ENCODE results near the gene GRAMD2A.

DNA sequence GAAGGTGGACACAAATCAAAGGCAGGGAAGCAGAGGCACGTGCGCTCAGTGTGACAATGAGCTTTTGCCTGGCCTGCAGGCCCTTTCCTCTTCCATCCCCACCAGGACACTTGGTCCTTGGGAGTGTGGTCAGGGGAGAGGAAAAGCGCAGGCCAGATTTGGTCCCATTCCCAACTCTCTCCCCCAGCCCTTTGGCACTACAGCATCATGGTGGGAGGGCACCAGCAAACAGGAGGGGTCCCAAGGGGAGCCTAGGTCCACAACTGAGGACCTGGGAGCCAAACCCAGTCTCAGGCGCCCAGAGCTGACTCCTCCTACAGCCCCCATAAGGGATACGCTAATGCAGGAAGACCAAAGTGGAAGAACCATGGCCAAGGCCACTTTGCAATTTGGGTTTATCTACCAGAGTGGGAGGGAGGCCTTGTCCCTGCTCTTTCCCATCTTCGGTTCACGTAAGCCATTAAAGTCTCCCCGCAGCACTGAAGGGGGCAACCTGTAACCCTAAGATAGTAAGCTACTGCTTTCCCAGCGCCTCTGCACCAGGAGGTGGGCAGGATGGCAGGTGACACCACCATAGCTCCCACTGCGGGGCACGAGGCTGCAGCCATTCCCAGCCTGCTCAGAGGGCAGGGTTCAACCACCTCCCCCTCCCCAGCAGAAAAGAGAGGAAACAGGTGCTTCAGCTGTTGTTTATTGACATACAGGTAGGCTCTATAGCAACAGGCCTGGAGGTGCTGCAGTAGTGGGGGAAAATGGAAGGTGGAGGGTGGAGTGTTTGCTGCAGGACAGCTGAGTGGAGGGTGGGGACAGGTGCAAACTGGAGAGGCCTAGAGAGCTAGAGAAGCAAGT is 993 bp upstream of the GRAMD2A start:
- no peak; the same call in 1 of the 2 replicates for TF ChIP-seq POLR2AphosphoS5 (IDR thresholded peaks at IDR 0.05; ENCODE audit: low read depth, low read length)
- TF ChIP-seq REST (IDR thresholded peaks at IDR 0.05; ENCODE audit: insufficient read depth in 1 of 2, low read depth in 2 of 2, low read length in 2 of 2) = no peak
- TF ChIP-seq TAF1 (IDR thresholded peaks at IDR 0.05; ENCODE audit: borderline replicate concordance, insufficient read depth, low read length) = no peak
- TF ChIP-seq SIN3A (IDR thresholded peaks at IDR 0.05; ENCODE audit: borderline replicate concordance, insufficient read depth, low read length) = no peak
- no peak for TF ChIP-seq FOXP2 (optimal IDR thresholded peaks at IDR 0.05; ENCODE audit: borderline replicate concordance, extremely low read depth, extremely low read length, insufficient read depth)
